A673 (cell line): Measurements from ENCODE around the gene KRTAP4-16.
"Not testable (repeated sequence)": the region's sequence is repeated elsewhere in the genome, so short reads cannot be mapped to it uniquely, and the experiment has no call there.

ENCODE experiments used
- EZH2 ChIP-seq: fragments of 200-600 bp; sonication (generic); IDR thresholded peaks from 2 replicates; pipeline ENCODE4 v1.6.1; 2017; ENCODE audit warnings: borderline replicate concordance, low read depth, mild to moderate bottlenecking, mixed read lengths, antibody characterized with exemption, low read length; ENCODE audit not compliant: poor library complexity, severe bottlenecking
- TF ChIP-seq, protein P1 (sequence below): fragments of 300-800, 200-600 bp; sonication (generic); conservative IDR thresholded peaks from 2 replicates; pipeline ENCODE4 v1.5.1; 2017; ENCODE audit warnings: low read depth, mild to moderate bottlenecking, antibody characterized with exemption, low read length, moderate library complexity, mixed read lengths

DNA sequence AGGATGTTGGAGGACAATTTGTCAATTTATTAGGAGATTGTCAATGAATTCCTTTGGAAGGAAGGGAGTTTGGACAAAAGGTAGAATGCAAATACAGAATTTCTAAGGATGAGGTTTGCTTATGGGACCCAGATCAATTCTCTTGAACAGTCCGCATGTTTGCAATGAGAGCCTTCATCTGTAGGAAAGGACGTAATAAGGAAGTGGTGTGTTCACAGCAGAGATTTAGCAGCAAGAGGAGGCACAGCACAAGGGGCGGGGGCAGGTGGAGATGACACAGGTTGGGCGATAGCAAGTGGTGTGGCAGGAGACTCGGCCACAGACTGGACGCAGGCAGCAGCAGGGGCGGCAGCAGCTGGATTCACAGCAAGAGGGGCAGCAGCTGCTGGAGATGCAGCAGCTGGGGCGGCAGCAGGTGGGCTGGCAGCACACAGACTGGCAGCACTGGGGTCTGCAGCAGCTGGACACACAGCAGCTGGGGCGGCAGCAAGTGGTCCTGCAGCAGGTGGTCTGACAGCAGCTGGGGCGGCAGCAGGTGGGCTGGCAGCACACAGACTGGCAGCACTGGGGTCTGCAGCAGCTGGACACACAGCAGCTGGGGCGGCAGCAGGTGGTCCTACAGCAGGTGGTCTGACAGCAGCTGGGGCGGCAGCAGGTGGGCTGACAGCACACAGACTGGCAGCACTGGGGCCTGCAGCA, 21.4 kb upstream of the KRTAP4-16 start:
- TF ChIP-seq EZH2, result not testable (repeated sequence)
- TF ChIP-seq, protein P1, sequence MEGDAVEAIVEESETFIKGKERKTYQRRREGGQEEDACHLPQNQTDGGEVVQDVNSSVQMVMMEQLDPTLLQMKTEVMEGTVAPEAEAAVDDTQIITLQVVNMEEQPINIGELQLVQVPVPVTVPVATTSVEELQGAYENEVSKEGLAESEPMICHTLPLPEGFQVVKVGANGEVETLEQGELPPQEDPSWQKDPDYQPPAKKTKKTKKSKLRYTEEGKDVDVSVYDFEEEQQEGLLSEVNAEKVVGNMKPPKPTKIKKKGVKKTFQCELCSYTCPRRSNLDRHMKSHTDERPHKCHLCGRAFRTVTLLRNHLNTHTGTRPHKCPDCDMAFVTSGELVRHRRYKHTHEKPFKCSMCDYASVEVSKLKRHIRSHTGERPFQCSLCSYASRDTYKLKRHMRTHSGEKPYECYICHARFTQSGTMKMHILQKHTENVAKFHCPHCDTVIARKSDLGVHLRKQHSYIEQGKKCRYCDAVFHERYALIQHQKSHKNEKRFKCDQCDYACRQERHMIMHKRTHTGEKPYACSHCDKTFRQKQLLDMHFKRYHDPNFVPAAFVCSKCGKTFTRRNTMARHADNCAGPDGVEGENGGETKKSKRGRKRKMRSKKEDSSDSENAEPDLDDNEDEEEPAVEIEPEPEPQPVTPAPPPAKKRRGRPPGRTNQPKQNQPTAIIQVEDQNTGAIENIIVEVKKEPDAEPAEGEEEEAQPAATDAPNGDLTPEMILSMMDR, result not testable (repeated sequence)
